LoVo (cell line): ENCODE data around the gene ATP13A1.

Source experiments
- DNase-seq: peaks from one replicate; pipeline ENCODE4 v3.0.0-alpha.2; 2016; ENCODE audit warnings: low spot score

ATP13A1 gene

DNA sequence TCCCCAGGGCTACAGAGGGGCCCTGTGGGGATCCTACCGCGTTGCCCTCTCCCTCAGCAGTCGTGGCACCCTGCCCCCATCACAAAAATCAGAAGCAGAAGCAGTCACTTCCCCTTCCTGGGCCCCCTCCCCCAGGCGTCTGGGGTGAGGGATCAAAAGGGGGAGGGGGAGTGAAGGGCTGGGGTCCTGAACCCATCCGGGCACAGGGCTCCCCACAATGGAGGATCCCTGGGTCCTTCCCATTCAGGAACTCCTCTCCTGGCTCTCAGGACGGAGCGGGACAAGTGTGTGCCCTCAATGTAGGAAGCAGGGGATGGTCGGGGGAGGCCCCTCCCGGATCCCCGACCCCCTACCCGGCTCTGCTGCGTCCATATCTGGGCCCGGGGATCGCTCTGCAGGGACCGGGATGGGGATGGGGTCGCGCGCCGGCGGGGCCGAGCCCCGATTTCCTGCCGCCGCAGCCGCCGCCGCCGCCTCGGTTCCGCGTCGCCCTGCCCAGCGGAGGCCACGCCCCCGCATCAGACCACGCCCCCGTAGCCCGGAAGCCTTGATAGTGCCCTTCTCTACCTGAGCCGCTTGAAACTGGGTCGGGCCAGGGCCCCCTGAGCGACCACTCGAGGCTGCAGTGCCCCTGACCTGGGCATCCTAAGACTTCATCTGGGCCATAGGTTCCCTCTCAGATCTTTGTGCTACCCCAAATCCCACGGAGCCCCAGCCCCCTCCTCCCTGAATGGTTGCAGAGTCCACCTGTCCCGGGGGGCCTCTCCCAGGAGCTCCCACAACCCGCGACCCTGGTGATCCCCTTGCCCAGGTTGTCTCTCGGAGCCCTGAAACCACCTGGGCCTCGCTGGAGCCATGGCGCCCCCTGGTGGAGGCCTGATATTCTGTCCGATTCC is 20.1 kb downstream of the ATP13A1 start, which contains the start of gene GMIP:
Gene GMIP, minus strand, starts transcription at position 500 of the 896 bp plus-strand sequence. Its CDS starts 128 bp downstream, at position 372.
- peak; percentile 85 for DNase-seq

DNA sequence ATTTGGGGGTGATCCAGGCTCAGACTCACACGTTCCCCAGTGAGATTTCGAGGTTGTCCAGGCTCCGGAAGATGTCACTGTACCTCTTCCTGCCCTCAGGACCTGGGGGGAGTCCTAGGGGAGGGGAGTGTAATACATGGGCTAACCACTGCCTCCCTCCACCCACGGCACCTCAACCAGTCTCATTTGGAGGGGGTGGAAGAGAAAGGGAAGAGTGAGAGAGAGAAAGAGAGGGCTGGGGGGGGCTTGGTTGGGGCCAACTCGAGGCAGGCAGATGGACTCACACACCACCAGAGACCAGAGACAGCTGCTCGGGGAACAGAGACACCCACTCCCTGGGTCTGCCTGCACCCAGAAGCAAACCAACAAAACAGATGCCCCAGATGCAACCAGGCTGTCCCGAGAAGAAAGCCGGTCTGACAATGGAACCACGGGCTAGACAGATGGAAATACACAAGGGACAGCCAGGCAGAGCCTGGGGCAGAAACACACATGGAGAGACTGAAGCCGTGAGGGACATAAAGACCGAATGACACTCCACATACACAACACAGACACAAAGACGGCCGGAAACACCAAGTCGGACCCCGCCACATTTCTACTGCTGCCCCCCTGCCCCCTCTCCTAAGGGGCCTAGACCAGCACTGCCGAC is 20.8 kb downstream of the ATP13A1 start:
- DNase-seq, result no peak

DNA sequence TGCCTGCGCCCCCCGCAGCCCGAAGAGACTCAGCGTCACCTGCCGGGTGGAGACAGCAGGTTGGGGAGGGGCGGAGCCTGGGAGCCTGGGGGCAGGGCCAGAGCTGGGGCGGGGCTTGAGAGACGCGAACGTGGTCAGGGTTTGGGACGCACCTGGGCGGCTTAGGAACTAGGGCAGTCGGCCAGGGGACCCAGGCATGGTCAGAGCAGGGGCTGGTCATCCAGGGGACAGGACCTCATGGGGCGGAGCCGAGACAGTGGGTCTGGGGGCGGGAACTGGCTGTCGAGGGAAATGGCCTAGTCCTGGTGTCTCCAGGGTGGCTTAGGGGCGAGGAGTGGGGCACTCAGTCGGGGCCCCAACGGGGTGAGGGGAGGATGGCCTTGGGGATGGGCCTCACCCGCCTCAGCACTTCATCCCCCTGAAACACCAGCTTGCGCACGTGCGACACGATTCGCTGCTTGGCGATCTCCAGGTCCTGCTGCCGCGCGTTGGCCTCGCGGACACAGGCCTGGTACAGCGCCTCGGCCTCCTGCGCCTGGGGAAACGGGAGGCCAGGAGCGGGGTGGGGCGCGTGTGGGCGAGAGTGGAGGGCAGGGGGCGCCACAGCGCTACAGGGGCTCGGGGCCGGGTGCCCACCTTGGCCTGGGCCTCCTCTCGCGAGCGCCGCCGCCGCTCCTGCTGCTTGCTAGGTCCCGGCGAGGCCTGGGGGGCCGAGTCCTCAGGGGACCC is 25.8 kb downstream of the ATP13A1 start:
- no peak for DNase-seq

DNA sequence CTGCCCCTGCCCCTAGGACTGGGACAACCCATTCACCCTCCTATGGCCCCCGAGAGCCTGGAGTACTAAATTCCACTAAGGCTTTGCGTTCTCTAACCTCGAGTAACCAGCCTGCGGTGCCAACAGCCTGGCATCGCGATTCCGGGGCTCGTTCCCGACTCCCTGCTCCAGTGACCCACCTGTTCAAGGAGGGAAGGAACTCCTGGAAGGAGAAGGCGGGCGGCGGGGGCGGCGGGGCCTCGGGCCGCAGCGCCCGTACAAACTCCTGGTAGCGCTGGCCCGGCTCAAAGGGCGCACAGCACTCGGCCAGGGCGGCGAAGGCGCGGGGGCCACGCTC is 26.3 kb downstream of the ATP13A1 start:
- DNase-seq, result no peak

DNA sequence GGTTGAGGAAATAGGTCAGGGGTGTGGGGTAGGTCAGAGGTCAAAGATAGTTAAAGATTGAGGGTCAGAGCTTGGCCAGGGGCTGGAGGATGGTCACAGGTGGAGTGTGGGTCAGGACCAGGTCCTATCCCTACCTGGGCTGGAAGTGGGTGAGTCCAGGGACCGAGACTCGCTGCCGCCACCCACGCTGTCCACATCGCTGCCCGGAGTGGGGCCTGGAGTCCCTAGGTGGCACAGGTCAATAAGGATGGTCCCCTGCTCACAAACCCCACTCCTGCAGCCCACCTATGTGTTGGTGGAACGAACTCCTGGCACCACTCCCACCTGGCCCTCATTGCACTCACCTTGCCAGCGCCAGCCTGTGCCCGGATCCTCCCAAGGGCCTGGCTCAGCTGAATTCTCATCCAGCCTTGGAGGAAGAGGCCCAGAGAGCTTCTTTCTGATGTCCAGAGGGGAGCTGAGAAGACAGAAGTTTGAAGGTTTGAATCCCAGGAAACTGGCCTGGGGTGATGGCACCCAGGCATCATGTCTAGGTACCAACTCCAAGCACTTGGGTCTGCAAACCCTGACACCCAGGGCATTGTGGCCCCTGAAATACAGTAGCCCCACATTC is 26.8 kb downstream of the ATP13A1 start:
- no peak for DNase-seq

DNA sequence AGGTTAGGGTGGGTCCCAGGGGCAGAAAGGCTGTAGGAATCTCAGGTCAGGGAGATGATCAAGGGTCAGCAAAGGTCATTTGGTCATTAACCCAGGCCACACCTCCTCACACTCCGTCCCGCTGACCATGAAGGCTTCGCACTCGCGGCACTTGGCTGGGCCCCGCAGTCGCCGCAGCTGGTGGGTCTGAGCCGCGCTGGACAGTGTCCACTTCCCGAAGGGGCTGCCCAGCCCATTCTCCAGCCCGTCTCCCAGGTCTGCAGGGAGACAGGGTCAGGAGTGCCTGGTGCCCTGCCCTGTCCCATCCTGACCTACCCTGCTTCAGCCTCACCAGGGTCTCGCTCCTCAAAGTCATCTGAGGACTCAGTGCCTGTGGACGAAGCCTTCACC is 28.2 kb downstream of the ATP13A1 start:
- no peak for DNase-seq

DNA sequence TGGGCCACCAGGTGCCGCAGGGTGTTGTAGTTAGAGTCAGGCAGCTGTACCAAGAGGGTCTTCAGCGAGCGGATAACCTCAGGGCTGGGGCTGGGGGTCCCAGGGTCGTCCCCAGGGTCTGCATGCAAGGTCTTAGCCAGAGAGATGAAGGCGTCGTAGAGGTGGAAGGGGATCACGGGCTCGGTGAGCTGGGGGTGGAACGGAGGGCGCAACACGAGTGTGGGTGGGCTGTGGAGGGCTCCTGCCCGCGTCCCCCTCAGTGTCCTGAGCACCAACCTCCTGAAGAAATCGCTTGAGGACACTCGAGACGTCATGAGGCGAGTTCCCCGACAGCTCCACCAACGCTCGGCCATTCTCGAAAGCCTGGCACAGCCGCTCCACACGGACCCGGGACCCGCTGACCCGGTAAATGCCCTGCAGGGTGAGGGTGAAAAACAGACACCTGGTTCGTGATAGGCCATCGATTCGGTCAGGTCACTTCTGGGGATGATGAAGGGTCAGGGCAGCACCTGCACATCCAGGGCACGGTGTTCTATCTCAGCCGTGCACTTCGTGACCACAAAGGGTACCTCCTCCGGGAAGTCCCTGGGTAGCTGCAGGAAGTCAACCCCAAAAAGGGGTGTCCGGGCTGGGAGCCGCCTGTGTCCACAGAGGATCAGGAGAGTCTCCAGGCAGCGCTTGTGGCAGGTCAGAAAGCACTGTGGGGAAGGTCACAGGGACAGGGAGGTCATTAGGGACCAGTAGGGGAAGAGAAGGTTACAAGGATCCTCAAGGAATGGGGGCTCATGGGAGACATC is 28.8 kb downstream of the ATP13A1 start:
- DNase-seq, result no peak

DNA sequence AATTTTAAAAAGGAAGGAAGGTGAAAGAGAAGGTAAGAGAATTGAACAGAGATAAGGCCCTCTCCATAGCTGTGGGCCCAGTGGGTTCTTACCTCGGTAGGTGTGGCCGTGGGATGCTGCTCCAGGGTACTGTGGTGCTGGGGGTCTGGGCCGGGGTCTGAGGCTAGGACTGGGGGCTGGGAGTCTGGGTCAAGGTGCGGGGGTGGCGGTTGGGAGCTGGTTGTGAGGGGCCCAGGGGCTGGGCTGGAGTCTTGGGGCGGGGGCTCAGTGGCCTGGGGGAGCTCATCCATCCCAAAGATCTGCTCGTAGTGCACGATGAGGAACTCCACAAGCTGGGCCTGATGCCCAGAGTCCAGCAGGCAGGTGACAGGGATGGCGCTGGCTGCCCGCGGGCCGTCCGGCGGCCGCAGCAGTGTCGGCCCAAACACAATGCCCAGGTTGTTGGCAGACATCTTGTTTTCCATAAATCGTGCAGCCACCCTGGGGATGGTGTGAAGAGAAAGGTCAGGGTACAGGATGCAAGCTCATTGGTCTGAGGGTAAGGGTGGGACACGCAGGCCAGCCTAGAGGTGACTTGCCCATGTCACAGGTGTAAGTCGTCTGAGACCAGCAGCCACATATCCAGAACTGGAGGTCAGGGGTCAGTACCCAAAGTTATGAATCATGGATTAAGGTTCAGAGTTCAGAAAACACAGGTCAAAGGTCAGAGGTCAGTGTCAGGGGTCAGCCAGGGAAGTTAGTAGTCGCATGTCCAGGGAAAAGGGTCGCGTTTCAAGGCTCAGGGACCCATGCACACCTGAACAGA is 29.6 kb downstream of the ATP13A1 start:
- no peak for DNase-seq

DNA sequence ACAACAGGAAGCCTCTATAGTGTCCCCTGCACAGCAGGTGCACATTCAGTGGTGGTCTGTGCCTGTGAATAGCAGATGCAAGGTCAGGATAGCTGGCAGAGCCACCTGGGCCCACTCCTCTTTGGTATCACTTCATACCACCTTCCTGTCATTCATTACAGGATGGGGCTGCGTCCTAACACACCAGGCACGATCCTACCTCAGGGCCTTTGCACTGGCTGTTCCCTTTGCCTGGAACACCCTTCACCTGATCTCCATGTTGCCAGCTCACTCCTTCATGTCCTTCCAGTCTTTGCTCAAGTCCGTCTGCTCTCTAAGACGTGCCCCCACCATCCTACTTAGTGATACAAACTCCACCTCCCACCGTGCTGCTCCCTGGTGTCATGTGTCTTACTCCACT is 30.8 kb downstream of the ATP13A1 start:
- no peak for DNase-seq

DNA sequence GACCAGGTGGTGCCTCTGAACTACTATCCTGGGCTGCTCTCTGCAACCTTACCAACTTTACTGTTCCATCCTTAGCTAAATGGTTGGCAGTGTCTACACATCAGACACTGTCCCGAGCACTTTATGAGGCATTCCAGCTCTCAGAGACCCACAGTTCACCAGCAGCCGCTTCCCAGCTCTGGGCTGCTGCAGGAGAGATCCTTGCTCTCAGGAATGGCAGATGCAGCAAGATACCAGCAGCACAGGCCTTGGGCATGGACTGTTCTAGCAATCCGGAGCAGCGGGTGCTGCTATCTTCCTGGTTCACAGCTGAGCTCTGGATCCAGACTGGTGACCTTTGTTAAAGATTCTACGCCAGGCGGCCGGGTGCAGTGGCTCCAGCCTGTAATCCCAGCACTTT is 32.1 kb downstream of the ATP13A1 start:
- DNase-seq, result no peak

DNA sequence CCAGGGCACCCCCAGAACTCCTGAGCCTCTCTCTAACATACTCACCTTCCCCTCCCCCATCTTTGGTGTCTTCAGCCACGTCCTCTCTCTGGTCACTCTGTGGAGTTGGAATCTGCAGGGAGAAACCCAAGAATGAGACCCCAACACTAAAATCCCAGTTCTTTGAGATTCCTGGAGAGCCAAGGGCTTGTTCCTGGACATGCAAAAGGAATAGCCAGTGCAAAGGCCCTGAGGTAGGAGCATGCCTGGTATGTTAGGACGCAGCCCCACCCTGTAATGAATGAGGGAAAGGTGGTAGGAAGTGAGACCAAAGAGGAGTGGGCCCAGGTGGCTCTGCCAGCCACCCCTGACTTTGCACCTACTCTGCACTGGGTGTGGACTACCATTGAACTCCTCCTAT is 33.0 kb downstream of the ATP13A1 start:
- no peak for DNase-seq

DNA sequence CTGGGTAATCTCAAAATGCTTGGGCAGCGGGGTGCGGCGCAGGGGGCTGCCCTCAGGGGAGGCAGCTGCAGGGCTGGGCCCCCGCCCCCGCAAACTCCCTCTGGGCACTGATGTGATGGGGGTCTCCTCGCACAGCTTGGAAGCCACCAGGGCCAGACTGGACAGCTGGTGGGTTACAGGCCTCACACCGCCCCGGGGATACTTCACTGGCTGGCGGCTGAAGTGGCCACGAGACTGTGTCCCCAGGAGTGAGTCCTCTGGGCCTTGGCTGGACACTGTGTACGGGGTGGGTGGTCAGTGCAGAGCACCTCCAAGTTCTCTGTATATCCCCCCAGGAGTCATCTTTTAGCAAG is 33.4 kb downstream of the ATP13A1 start:
- DNase-seq, result no peak

DNA sequence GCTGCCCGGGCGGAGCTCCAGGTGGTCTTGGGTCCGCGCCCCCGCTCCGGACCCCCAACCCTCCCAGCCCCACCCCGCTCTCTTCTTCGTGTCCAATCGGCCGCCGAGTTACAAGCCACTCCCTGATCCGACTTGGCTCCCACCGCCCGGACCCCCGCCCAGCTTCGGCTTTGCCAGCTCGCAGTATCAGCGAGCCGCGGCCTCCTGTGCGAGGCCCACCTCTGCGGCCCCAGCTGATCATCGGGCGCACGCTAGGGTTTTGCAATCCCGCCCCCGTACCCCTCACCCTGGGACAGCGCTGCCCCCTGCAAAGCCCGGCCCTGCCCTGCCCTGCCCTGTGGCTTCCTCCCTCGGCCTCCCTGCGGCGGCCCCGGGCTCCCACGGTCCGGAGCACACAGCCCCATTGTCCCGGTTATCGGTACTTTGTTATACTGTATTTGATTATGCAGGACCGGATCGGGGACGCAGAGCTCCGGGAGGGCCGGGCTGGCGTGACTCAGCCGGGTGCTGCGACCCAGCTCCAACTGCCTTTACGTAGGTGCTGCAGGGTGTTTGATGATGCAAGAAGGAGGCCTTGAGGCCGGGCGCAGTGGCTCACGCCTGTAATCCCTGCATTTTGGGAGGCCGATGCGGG is 34.9 kb downstream of the ATP13A1 start:
- DNase-seq, result peak; percentile 10

DNA sequence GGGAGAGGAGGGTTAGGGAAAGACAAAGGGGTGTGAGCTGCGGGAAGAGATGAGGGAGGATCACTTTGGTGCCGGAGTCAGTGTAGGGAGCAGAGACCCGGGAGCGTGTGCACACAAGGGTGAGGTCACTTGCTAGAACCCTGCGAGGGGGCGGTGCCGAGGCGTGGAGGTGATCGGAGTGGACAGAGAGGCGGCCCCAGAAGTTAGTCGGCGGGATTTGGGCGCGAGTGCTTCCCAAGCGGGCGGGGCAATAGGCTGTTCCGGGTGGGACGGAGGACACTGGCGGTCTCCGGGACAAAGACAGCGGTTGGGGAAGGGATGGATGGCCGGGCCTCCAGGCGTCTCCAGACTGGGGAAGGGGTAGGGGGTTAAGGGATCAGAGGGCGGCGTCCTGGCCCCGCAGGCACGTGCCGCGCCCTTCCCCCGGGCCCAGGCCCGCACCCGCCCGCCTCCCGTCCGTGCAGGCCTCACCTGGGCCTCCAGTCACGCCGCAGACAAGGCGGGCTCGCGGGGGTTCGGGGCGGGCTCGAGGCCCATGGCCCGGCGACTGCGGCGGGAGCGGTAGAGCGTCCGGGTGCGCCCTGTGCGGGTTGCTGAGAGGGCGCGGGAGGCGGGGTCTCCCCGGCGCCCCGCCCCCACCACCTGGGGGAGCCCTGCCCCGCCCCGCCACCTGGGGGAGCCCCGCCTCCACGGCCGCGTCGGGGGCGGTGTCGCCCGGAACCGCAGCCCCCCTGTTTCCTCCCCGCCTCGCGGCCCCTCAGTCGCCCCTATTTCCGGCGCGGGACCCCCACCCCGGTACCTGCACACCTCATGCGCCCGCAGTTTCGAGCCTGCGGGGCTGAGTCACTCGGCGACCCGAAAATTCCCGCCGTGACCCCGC is 35.6 kb downstream of the ATP13A1 start, which contains the start of gene LPAR2:
Gene LPAR2, minus strand, starts transcription at position 600 of the 880 bp plus-strand sequence. CDS start 945 bp downstream, outside the sequence.
- peak; percentile 59 for DNase-seq

DNA sequence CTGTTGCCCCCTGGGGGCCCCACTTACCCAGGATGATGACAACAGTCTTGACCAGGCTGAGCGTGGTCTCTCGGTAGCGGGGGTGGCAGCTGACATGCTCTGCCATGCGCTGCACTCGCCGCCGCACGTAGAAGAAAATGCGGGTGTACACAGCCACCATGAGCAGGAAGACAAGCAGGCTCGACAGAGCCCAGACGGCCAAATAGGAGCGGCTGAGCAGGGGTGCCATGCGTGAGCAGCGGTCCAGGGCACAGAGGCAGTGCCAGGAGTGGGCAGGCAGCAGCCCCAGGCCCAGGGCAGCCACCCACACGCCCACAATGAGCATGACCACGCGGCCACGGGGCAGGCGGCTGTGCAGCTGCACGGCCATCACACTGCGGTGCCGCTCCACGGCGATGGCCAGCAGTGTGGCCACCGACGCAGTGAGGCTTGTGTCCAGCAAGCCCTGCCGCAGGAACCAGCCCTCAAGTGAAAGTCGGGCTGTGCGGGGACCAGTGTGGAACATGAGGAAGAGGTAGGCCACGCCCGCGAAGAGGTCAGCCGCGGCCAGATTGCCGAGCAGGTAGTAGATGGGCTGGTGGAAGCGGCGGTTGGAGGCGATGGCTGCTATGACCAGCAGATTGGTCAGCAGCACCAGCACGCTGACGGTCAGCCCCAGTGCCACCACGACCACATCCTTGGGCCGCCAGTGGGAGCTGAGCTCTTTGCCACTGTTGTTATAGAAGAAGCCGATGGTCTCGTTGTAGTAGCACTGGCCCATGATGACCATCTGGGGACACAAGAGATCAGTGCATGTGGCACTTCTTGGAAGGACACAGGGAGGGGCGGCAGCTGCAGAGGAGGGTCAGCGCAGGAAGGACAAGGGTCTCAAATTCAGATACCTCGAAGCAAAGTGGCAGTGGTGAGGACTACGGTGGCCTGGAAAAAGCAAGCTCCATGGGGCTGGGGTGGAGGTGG is 36.7 kb downstream of the ATP13A1 start:
- no peak for DNase-seq

DNA sequence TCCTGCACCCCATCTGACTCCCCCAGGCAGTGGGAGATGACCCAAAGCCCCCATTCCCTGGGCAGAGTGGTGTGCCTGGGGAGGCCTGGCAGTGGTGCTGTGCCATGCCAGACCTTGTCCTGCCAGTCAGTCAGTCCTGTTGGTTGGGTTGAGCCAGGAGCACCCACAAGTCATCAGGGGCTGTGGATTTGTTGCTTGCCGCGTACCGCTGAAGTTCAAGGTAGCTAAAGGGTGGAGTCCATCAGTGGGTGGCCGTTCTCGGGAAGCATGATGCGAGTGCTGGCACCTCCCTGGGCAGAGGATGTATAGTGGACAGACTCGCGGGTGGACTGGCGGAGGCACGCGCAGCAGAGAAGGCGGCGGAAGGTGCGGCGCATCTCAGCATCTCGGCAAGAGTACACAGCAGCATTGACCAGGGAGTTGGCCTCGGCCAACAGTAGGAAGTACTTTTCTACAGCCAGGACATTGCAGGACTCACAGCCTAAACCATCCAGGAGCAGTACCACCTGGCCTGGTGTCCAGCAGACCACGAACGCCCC is 39.4 kb downstream of the ATP13A1 start:
- DNase-seq, result no peak

DNA sequence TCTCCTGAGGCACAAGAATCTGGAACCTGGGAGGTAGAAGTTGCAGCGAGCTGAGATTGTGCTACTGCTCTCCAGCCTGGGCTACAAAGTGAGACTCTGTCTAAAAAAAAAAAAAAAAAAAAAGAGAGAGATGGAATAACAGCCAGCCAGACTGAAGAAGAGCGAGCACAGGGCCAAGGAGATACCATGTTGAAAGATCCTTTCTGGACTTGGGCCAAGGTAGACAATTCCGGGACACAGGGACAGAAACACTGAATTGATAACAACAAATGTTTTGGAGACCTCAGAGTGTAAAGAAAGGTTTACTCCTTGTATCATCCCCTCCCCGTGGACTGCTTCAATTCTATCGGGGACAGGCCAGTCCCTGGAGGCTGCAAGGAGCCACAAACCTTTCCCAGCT is 40.1 kb downstream of the ATP13A1 start:
- DNase-seq, result no peak

DNA sequence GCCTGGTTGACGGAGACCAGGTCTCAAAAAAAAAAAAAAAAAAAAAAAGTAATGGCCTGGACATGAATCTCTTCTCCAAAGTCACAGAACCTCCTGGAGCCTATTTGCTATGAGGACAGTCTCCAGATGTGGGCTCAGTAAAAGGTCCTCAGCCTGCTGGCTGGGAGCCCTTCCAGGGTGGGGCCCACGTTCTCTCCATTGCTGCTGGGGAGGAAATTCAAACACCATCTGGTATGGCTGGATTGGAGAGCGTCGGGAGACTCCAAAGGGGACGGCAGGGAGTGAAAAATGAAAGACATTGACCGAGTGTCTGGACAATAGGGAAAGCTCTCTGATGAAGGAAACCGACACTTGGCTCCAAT is 43.6 kb downstream of the ATP13A1 start:
- no peak for DNase-seq
